T-helper 2 cell treated with Interferon-gamma antibody and Interleukin-4, amounts not matched to agents 5 μg/mL and 100 μg/mL, for 36 hours (primary cell): ENCODE results near the gene FREM3.

ENCODE experiments used
- DNase-seq: peaks from one replicate; pipeline ENCODE4 v3.0.0; 2021; ENCODE audit warnings: low spot score
- H3K27ac Mint-ChIP-seq: one replicate; pipeline ENCODE4 v1.8.0; 2021; ENCODE audit warnings: mild to moderate bottlenecking, mixed read lengths
- H3K27me3 Mint-ChIP-seq: one replicate; pipeline ENCODE4 v1.8.0; 2021; ENCODE audit warnings: low read depth, mixed read lengths
- H3K36me3 Mint-ChIP-seq: one replicate; pipeline ENCODE4 v1.8.0; 2021; ENCODE audit warnings: low read depth, mixed read lengths
- H3K4me1 Mint-ChIP-seq: one replicate; pipeline ENCODE4 v1.8.0; 2021; ENCODE audit warnings: low read depth, mixed read lengths
- H3K4me3 Mint-ChIP-seq: one replicate; pipeline ENCODE4 v1.8.0; 2022; ENCODE audit warnings: mild to moderate bottlenecking, moderate library complexity, mixed read lengths
- H3K9me3 Mint-ChIP-seq: one replicate; pipeline ENCODE4 v1.8.0; 2021; ENCODE audit warnings: mixed read lengths

Gene FREM3

GRCh38 chr4:143586080-143586479 lies 114.4 kb downstream of the FREM3 start:
- Mint-ChIP-seq H3K27me3 (no peaks in the 10 kb centered on the region), H3K4me1 (no peaks in the 10 kb centered on the region), H3K9me3 (peaks cover 12% of the 10 kb centered on the region), H3K4me3 (no peak overlapping the region), H3K36me3 (no peaks in the 10 kb centered on the region), H3K27ac (no peak overlapping the region)
- DNase-seq, result no peak

GRCh38 chr4:143585548-143585947 lies 114.9 kb downstream of the FREM3 start:
- H3K4me3 Mint-ChIP-seq, result no peak overlapping the region
- H3K27ac Mint-ChIP-seq, result no peak overlapping the region
- H3K4me1 Mint-ChIP-seq, result no peaks in the 10 kb centered on the region

GRCh38 chr4:143581331-143581946 lies 119.0 kb downstream of the FREM3 start:
- DNase-seq, result no peak
- H3K4me1 Mint-ChIP-seq, result no peaks in the 10 kb centered on the region
- no peak overlapping the region for H3K27ac Mint-ChIP-seq
- peaks cover 12% of the 10 kb centered on the region for H3K9me3 Mint-ChIP-seq
- H3K4me3 Mint-ChIP-seq, result no peak overlapping the region
- H3K36me3 Mint-ChIP-seq, result no peaks in the 10 kb centered on the region
- H3K27me3 Mint-ChIP-seq, result no peaks in the 10 kb centered on the region

More at GRCh38 chr4:143585548-143585947, 114.9 kb downstream of the FREM3 start:
- H3K9me3 Mint-ChIP-seq, result peaks cover 12% of the 10 kb centered on the region
- no peak for DNase-seq
- no peaks in the 10 kb centered on the region for H3K36me3 Mint-ChIP-seq
- H3K27me3 Mint-ChIP-seq, result no peaks in the 10 kb centered on the region

- no peak for DNase-seq
- Mint-ChIP-seq H3K4me3 (no peak overlapping the region), H3K4me1 (no peaks in the 10 kb centered on the region), H3K36me3 (peaks cover 2% of the 10 kb centered on the region), H3K27ac (no peak overlapping the region), H3K27me3 (no peaks in the 10 kb centered on the region), H3K9me3 (no peaks in the 10 kb centered on the region)
These were observed 125.1 kb downstream of the FREM3 start for GRCh38 chr4:143575331-143575730.

GRCh38 chr4:143564472-143564871 lies 136.0 kb downstream of the FREM3 start:
- Mint-ChIP-seq H3K36me3 (peaks cover 4% of the 10 kb centered on the region), H3K4me1 (peaks cover 6% of the 10 kb centered on the region), H3K27me3 (no peaks in the 10 kb centered on the region), H3K27ac (no peak overlapping the region), H3K4me3 (no peak overlapping the region), H3K9me3 (peaks cover 15% of the 10 kb centered on the region)
- DNase-seq, result no peak

- Mint-ChIP-seq H3K9me3 (peaks cover 4% of the 10 kb centered on the region), H3K27me3 (no peaks in the 10 kb centered on the region), H3K4me3 (peak overlapping the region; percentile 87), H3K27ac (peak overlapping the region; percentile 89), H3K36me3 (peaks cover 7% of the 10 kb centered on the region), H3K4me1 (peaks cover 17% of the 10 kb centered on the region)
- no peak for DNase-seq
These were observed 140.7 kb downstream of the FREM3 start for GRCh38 chr4:143559757-143560147.

- H3K27me3 Mint-ChIP-seq, result no peaks in the 10 kb centered on the region
- H3K36me3 Mint-ChIP-seq, result peaks cover 10% of the 10 kb centered on the region
- H3K9me3 Mint-ChIP-seq, result peaks cover 4% of the 10 kb centered on the region
- H3K27ac Mint-ChIP-seq, result peak overlapping the region; percentile 89
- H3K4me1 Mint-ChIP-seq, result peaks cover 17% of the 10 kb centered on the region
- DNase-seq, result peak; percentile 56
- peak overlapping the region; percentile 87 for H3K4me3 Mint-ChIP-seq
These were observed 141.4 kb downstream of the FREM3 start for GRCh38 chr4:143558823-143559756.

GRCh38 chr4:143558286-143558685 lies 142.2 kb downstream of the FREM3 start:
- Mint-ChIP-seq H3K27ac (no peak overlapping the region), H3K27me3 (no peaks in the 10 kb centered on the region), H3K36me3 (peaks cover 13% of the 10 kb centered on the region), H3K4me3 (peak overlapping the region; percentile 87), H3K9me3 (peaks cover 4% of the 10 kb centered on the region), H3K4me1 (peaks cover 17% of the 10 kb centered on the region)
- DNase-seq, result no peak

GRCh38 chr4:143555676-143556075 lies 144.8 kb downstream of the FREM3 start:
- no peak overlapping the region for H3K27ac Mint-ChIP-seq
- H3K4me3 Mint-ChIP-seq, result no peak overlapping the region
- no peaks in the 10 kb centered on the region for H3K9me3 Mint-ChIP-seq
- no peak for DNase-seq
- H3K36me3 Mint-ChIP-seq, result peaks cover 31% of the 10 kb centered on the region
- H3K27me3 Mint-ChIP-seq, result no peaks in the 10 kb centered on the region
- peaks cover 24% of the 10 kb centered on the region for H3K4me1 Mint-ChIP-seq

- Mint-ChIP-seq H3K27me3 (no peaks in the 10 kb centered on the region), H3K4me3 (no peak overlapping the region), H3K36me3 (peaks cover 36% of the 10 kb centered on the region), H3K4me1 (peaks cover 20% of the 10 kb centered on the region), H3K27ac (no peak overlapping the region), H3K9me3 (no peaks in the 10 kb centered on the region)
- no peak for DNase-seq
These were observed 145.5 kb downstream of the FREM3 start for GRCh38 chr4:143554728-143555597.

- DNase-seq, result no peak
- Mint-ChIP-seq H3K4me3 (no peak overlapping the region), H3K27me3 (no peaks in the 10 kb centered on the region), H3K9me3 (no peaks in the 10 kb centered on the region), H3K4me1 (peaks cover 7% of the 10 kb centered on the region), H3K36me3 (peaks cover 62% of the 10 kb centered on the region), H3K27ac (no peak overlapping the region)
These were observed 150.5 kb downstream of the FREM3 start for GRCh38 chr4:143549928-143550327.

- H3K4me3 Mint-ChIP-seq, result no peak overlapping the region
- H3K27me3 Mint-ChIP-seq, result no peaks in the 10 kb centered on the region
- H3K9me3 Mint-ChIP-seq, result peaks cover 3% of the 10 kb centered on the region
- H3K4me1 Mint-ChIP-seq, result peaks cover 4% of the 10 kb centered on the region
- DNase-seq, result no peak
- no peak overlapping the region for H3K27ac Mint-ChIP-seq
- H3K36me3 Mint-ChIP-seq, result peaks cover 64% of the 10 kb centered on the region
These were observed 160.8 kb downstream of the FREM3 start for GRCh38 chr4:143539670-143540023.

GRCh38 chr4:143538979-143539669 lies 161.4 kb downstream of the FREM3 start:
- no peak for DNase-seq
- Mint-ChIP-seq H3K27ac (no peak overlapping the region), H3K9me3 (peaks cover 3% of the 10 kb centered on the region), H3K4me1 (peaks cover 4% of the 10 kb centered on the region), H3K4me3 (no peak overlapping the region), H3K27me3 (no peaks in the 10 kb centered on the region), H3K36me3 (peaks cover 63% of the 10 kb centered on the region)
